Cardiac septum (tissue), 1 donor: ENCODE measurements around the gene TTC23L. TPM values are rescaled to one million over a fixed set of nuclear protein-coding genes. Genes with fewer than 3 reads are reported as not detected.

Experiments
- DNase-seq: peaks from one replicate; pipeline ENCODE4 v3.0.0-alpha.2; 2020; ENCODE audit warnings: low spot score
- intact Hi-C: fragments of 100-400 bp; cut with DNase I; formaldehyde crosslinking; loops from one replicate; pipeline ENCODE4 v1.14.0; 2022
- total RNA-seq: library from RNA; stranded (reverse); fragmentation: NEBNext Ultra II Directional; extraction: Animal tissue kit (Norgen Biotek cat#: 25700); gene quantifications from one replicate; pipeline ENCODE4 v1.2.1, GENCODE V29; 2021
- donor health status: DM: no; HTN: no; CAD: no.

Gene TTC23L
- total RNA-seq, 1 donor from 2014 or later = 0.32 TPM

- intact Hi-C loops = no loop called here
These were observed 94.0 kb downstream of the TTC23L start for GRCh38 chr5:34932947-34933346.

DNA sequence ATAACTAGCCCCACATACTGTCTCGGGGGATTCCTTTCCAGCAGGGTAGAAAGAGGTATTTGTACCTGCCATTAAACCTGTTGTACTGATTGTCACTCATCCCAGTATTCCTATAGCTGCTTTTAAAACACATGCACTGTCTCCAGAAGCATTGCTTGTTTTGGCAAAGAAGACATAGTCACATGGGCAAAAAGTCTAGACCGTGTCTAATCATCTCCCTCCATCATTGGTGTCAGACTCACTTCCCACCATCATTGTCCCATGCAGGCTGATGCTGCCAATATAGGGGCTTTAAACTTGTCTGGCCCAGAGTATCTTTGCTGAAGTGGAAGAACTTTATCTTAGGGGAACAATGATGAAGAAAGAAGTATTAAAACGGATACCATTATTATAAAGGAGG is 103.0 kb downstream of the TTC23L start:
- DNase-seq = no peak
- intact Hi-C loops = no loop called here

More at GRCh38 chr5:34932947-34933346, 94.0 kb downstream of the TTC23L start:
- no peak for DNase-seq

DNA sequence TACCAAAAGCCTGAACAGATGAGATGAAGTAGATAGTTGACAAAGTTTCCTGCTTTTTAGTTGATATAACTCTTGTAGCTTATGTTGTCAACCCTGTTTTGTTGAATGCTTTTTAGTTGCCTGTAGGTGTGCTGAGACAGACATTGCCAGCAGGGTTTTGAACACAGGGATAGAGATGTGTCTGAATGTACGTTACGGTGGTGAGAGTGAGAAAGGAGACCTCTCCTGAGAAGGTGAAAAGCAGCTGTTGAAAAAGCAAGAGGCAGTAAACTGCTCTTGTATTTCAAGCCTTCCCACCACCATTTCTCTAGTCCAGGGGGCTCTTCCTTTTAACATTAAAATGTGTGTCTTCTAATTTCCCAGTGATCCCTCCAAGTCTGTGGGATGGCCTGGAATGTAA is 105.1 kb downstream of the TTC23L start:
- intact Hi-C loops = no loop called here
- DNase-seq = no peak

DNA sequence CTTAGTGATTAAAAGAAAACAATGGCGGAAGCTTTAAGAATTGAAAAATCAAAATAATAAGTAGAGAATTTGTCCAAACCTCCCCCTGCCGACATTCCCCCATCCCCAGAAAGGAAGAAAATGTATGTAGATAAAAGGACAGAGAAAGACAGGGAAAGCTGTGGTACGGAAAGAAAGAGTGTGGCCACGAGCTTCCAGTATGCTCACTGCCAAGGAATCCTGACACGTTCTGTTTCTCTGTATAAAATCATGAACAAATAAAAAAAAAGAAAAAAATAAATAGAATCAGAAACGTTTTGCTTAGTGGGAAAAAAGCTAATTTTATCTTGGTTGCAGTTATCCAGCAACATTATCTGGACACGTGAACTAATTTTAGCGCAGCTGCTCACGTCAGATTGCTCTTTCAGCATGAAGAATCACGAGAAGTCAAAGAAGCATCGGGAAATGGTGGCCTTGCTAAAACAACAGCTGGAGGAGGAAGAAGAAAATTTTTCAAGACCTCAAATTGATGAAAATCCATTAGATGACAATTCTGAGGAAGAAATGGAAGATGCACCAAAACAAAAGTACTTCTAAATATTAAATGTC is 105.6 kb downstream of the TTC23L start:
- no peak for DNase-seq
- intact Hi-C loops = no loop called here

Other genes starting within 250 kb of the TTC23L start
- 17.5 TPM for gene RAI14, start 182.8 kb upstream of the TTC23L start, total RNA-seq
- 23.4 TPM for gene RAD1, start 76.3 kb downstream of the TTC23L start, total RNA-seq
- 14.6 TPM for gene BRIX1, start 76.5 kb downstream of the TTC23L start, total RNA-seq
- 68.4 TPM for gene DNAJC21, start 90.4 kb downstream of the TTC23L start, total RNA-seq
- not detected for gene AGXT2, start 208.8 kb downstream of the TTC23L start, total RNA-seq